Spleen (tissue), 7 donors: ENCODE results near the gene GAS6.

Experiments
- POLR2A ChIP-seq, 3 donors: fragments of 450-650 bp; IDR thresholded peaks; one replicate each; pipeline ENCODE4 v1.5.1; 2017; ENCODE audit warnings: antibody characterized with exemption in 3 of 3, mild to moderate bottlenecking in 1 of 3
- POLR2AphosphoS5 ChIP-seq, 3 donors: sonication (generic); formaldehyde crosslinking; IDR thresholded peaks; one replicate each; pipeline ENCODE4 v1.5.1; 2017; ENCODE audit warnings: antibody characterized with exemption in 3 of 3
- TF ChIP-seq, protein P1 (sequence below), 11 experiments: fragments of 200-600 bp in 7 of 11; fragments of 450-650 bp in 4 of 11; sonication (generic) in 4 of 11; IDR thresholded peaks in 8 of 11; conservative IDR thresholded peaks in 3 of 11; 1 replicate in 7 of 11; 2 replicates in 4 of 11; pipeline versions ENCODE4 v1.4.0 to v1.8.0; 2016 to 2021; ENCODE audit warnings: antibody characterized with exemption in 11 of 11, inconsistent platforms in 4 of 11, mild to moderate bottlenecking in 1 of 11
- donor health status: DM: no; HTN: no; CAD: no; lungs with moderate emphysema.
- donor health status: DM: no; HTN: no; CAD: no.
- donor health status: DM: no; HTN: no; CAD: no.

DNA sequence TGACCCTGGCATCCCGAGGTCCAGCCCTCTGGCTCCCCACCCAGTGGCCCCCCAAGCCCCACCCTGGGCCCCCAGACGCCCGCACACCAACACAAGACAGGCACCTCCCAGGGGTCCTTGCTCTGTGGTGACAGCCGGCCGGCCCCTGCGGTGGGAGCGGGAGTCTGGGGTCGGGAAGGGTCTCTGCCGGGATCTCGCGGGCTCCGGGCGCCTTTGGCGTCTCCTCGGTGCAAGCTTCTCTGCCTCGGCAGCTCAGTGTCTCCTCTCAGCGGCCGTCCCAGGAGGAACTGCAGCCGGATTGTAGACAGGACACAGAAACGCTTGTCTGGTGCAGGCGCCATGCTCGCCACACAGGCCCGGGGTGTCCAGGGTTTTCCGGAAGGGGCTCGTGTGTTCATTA lies 61.1 kb downstream of the GAS6 start:
- TF ChIP-seq POLR2AphosphoS5 (IDR thresholded peaks at IDR 0.05): no peak
- TF ChIP-seq, protein P1, sequence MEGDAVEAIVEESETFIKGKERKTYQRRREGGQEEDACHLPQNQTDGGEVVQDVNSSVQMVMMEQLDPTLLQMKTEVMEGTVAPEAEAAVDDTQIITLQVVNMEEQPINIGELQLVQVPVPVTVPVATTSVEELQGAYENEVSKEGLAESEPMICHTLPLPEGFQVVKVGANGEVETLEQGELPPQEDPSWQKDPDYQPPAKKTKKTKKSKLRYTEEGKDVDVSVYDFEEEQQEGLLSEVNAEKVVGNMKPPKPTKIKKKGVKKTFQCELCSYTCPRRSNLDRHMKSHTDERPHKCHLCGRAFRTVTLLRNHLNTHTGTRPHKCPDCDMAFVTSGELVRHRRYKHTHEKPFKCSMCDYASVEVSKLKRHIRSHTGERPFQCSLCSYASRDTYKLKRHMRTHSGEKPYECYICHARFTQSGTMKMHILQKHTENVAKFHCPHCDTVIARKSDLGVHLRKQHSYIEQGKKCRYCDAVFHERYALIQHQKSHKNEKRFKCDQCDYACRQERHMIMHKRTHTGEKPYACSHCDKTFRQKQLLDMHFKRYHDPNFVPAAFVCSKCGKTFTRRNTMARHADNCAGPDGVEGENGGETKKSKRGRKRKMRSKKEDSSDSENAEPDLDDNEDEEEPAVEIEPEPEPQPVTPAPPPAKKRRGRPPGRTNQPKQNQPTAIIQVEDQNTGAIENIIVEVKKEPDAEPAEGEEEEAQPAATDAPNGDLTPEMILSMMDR (IDR thresholded peaks at IDR 0.05 in 8 of 11, conservative IDR thresholded peaks at IDR 0.05 in 3 of 11): no peak
- no peak for TF ChIP-seq POLR2A (IDR thresholded peaks at IDR 0.05)
